Uterus (tissue), 4 donors: Measurements from ENCODE around the gene LMLN. TPM values are rescaled to one million over a fixed set of nuclear protein-coding genes. Genes with fewer than 3 reads are reported as not detected.

Source experiments
- DNase-seq, 2 donors: peaks; one replicate each; pipeline ENCODE4 v3.0.0-alpha.2; 2019 to 2020
- H3K27ac ChIP-seq, 2 donors: fragments of 200-600 bp; sonication (generic); 1 replicate in 1 of 2; 2 replicates in 1 of 2; pipeline ENCODE4 v1.5.1; 2016 to 2018
- H3K27me3 ChIP-seq, 2 donors: fragments of 200-600 bp; sonication (generic); one replicate each; pipeline ENCODE4 v1.5.1; 2018 to 2019; ENCODE audit warnings: control low read depth in 1 of 2
- H3K36me3 ChIP-seq, 2 donors: fragments of 200-600 bp; sonication (generic); one replicate each; pipeline ENCODE4 v1.5.1; 2019; ENCODE audit warnings: control low read depth in 1 of 2
- H3K4me1 ChIP-seq, 2 donors: fragments of 200-600 bp; sonication (generic); one replicate each; pipeline ENCODE4 v1.5.1; 2018 to 2019; ENCODE audit warnings: control low read depth in 1 of 2
- H3K4me3 ChIP-seq, 2 donors: fragments of 200-600 bp; sonication (generic); 1 replicate in 1 of 2; 2 replicates in 1 of 2; pipeline ENCODE4 v1.5.1; 2018 to 2019; ENCODE audit warnings: mild to moderate bottlenecking in 1 of 2
- H3K9me3 ChIP-seq, 2 donors: fragments of 200-600 bp; sonication (generic); one replicate each; pipeline ENCODE4 v1.5.1; 2019; ENCODE audit warnings: control low read depth in 1 of 2
- CTCF ChIP-seq, 4 experiments: fragments of 200-600 bp in 2 of 4; fragments of 450-650 bp in 2 of 4; sonication (generic) in 2 of 4; IDR thresholded peaks; one replicate each; pipeline ENCODE4 v1.5.1; 2016 to 2019; ENCODE audit warnings: antibody characterized with exemption in 4 of 4, mild to moderate bottlenecking in 2 of 4, moderate library complexity in 1 of 4
- POLR2A ChIP-seq, 2 donors: fragments of 450-650 bp; IDR thresholded peaks; one replicate each; pipeline ENCODE4 v1.6.1; 2016; ENCODE audit warnings: antibody characterized with exemption in 2 of 2, mild to moderate bottlenecking in 1 of 2, moderate library complexity in 1 of 2
- intact Hi-C: fragments of 100-400 bp; cut with DNase I; formaldehyde crosslinking; loops from one replicate; pipeline ENCODE4 v1.15.1; 2023; ENCODE audit warnings: low total_unique reads
- total RNA-seq, 4 donors: library from RNA; depleted of rRNA in 3 of 4; stranded (reverse); fragments of >200 nt in 3 of 4; gene quantifications; one replicate each; pipeline versions ENCODE4 v1.1.0 to v1.2.4, GENCODE V29; 2014 to 2023
- donor health status: DM: yes; HTN: yes; CAD: no.

The LMLN gene
- total RNA-seq, 4 donors from 2014 or later: 0.77 to 11.3 (median 6.8) TPM

- intact Hi-C loops: no loop called here
- Histone ChIP-seq H3K27me3 (no peaks in the 10 kb centered on the region), H3K4me1 (no peaks in the 10 kb centered on the region), H3K27ac (no peak overlapping the region), H3K4me3 (no peak overlapping the region), H3K36me3 (no peaks in the 10 kb centered on the region), H3K9me3 (no peaks in the 10 kb centered on the region)
- TF ChIP-seq CTCF (IDR thresholded peaks at IDR 0.05) (no peak), POLR2A (IDR thresholded peaks at IDR 0.05) (no peak)
- DNase-seq: no peak
Observed at GRCh38 chr3:198025644-198026043, 65.6 kb downstream of the LMLN start.

- Histone ChIP-seq H3K4me3 (no peak overlapping the region), H3K4me1 (no peaks in the 10 kb centered on the region), H3K36me3 (no peaks in the 10 kb centered on the region), H3K27me3 (no peaks in the 10 kb centered on the region), H3K9me3 (no peaks in the 10 kb centered on the region), H3K27ac (no peak overlapping the region)
- TF ChIP-seq POLR2A (IDR thresholded peaks at IDR 0.05) (no peak), CTCF (IDR thresholded peaks at IDR 0.05) (no peak)
- intact Hi-C loops: no loop called here
- no peak for DNase-seq
Observed at GRCh38 chr3:198026620-198027019, 66.6 kb downstream of the LMLN start.

GRCh38 chr3:198027045-198027798 is 67.2 kb downstream of the LMLN start:
- no peak overlapping the region for H3K4me3 ChIP-seq
- intact Hi-C loops: no loop called here
- H3K36me3 ChIP-seq: no peaks in the 10 kb centered on the region
- no peak overlapping the region for H3K27ac ChIP-seq
- TF ChIP-seq CTCF (IDR thresholded peaks at IDR 0.05) (no peak), POLR2A (IDR thresholded peaks at IDR 0.05) (no peak)
- H3K9me3 ChIP-seq: no peaks in the 10 kb centered on the region
- no peaks in the 10 kb centered on the region for H3K27me3 ChIP-seq
- no peaks in the 10 kb centered on the region for H3K4me1 ChIP-seq
- no peak for DNase-seq

- TF ChIP-seq CTCF (IDR thresholded peaks at IDR 0.05) (no peak), POLR2A (IDR thresholded peaks at IDR 0.05) (no peak)
- intact Hi-C loops: no loop called here
- no peak for DNase-seq
- H3K9me3 ChIP-seq: no peaks in the 10 kb centered on the region
- no peaks in the 10 kb centered on the region for H3K36me3 ChIP-seq
- H3K27ac ChIP-seq: no peak overlapping the region
- no peaks in the 10 kb centered on the region for H3K4me1 ChIP-seq
- H3K27me3 ChIP-seq: no peaks in the 10 kb centered on the region
- H3K4me3 ChIP-seq: no peak overlapping the region
Observed at GRCh38 chr3:198027799-198028390, 67.9 kb downstream of the LMLN start.

- intact Hi-C loops: no loop called here
- no peak for DNase-seq
- Histone ChIP-seq H3K4me1 (no peaks in the 10 kb centered on the region), H3K27me3 (no peaks in the 10 kb centered on the region), H3K36me3 (no peaks in the 10 kb centered on the region), H3K27ac (no peak overlapping the region), H3K4me3 (no peak overlapping the region), H3K9me3 (no peaks in the 10 kb centered on the region)
- TF ChIP-seq POLR2A (IDR thresholded peaks at IDR 0.05) (no peak), CTCF (IDR thresholded peaks at IDR 0.05) (no peak)
Observed at GRCh38 chr3:198028718-198029117, 68.7 kb downstream of the LMLN start.
